Body of pancreas (tissue), 4 donors: ENCODE measurements around the gene USP14.

ENCODE experiments used
- POLR2A ChIP-seq, 3 donors: fragments of 450-650 bp; IDR thresholded peaks; one replicate each; pipeline ENCODE4 v1.6.1; 2016; ENCODE audit warnings: antibody characterized with exemption in 3 of 3, mild to moderate bottlenecking in 2 of 3
- TF ChIP-seq, protein P1 (sequence below), 7 experiments: fragments of 450-650 bp in 4 of 7; fragments of 200-600 bp in 3 of 7; sonication (generic) in 3 of 7; IDR thresholded peaks; one replicate each; pipeline ENCODE4 v1.5.1; 2016 to 2019; ENCODE audit warnings: antibody characterized with exemption in 7 of 7

GRCh38 chr18:217532-218336, 59.4 kb downstream of the USP14 start:
- TF ChIP-seq POLR2A (IDR thresholded peaks at IDR 0.05) = no peak
- TF ChIP-seq, protein P1, sequence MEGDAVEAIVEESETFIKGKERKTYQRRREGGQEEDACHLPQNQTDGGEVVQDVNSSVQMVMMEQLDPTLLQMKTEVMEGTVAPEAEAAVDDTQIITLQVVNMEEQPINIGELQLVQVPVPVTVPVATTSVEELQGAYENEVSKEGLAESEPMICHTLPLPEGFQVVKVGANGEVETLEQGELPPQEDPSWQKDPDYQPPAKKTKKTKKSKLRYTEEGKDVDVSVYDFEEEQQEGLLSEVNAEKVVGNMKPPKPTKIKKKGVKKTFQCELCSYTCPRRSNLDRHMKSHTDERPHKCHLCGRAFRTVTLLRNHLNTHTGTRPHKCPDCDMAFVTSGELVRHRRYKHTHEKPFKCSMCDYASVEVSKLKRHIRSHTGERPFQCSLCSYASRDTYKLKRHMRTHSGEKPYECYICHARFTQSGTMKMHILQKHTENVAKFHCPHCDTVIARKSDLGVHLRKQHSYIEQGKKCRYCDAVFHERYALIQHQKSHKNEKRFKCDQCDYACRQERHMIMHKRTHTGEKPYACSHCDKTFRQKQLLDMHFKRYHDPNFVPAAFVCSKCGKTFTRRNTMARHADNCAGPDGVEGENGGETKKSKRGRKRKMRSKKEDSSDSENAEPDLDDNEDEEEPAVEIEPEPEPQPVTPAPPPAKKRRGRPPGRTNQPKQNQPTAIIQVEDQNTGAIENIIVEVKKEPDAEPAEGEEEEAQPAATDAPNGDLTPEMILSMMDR (IDR thresholded peaks at IDR 0.05) = no peak
